Dedifferentiated amniotic fluid mesenchymal stem cell (primary cell): Measurements from ENCODE around the gene SREK1IP1.

ENCODE experiments used
- DNase-seq: peaks from one replicate; pipeline ENCODE4 v3.0.0-alpha.2; 2016; ENCODE audit errors: extremely low spot score

SREK1IP1 gene

DNA sequence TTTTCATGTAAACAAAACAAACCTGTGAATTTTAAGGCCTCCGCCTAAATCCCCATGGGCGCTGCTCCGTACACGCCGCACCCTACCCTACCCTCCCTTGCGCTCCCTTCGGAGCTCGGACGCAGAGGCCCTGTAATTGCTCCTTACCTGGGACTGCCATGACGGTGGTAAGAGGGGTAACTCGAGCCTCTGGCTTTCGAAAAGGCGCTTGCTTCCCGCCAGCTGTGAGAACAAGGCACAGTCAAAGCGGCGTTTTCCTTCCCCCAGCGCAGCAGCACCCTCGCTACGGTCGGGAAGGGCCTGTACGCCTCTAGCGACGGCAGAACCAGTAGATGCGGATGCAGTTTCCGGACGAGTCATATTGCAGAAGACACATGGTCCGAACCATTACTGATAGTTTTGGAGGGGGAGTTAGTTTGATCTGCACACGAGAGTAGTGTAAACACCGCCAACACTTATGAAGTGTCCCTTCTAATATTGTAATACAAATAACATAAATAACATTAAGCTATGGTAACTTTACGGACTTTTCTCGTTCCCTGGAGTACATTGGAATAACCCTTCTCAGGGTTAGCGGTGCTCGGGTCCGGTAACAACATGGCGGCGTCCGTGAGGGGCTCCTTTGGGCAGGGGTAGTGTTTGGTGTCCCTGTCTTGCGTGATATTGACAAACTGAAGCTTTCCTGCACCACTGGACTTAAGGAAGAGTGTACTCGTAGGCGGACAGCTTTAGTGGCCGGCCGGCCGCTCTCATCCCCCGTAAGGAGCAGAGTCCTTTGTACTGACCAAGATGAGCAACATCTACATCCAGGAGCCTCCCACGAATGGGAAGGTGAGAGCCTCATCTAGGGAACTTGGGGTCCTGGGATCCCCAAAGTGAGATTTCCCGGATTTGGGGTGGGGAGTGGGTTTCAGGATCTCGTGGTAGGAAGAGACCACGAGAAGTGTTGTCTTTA lies at the start of gene SREK1IP1, which contains the start of gene CWC27:
Gene SREK1IP1 (minus strand): TSS at position 334 of the 955 bp plus-strand sequence. CDS start 174 bp downstream, at position 160.
Gene CWC27 (plus strand): TSS at position 573 of the 955 bp plus-strand sequence. CDS start 217 bp downstream, at position 790.
- DNase-seq = peak; percentile 91

DNA sequence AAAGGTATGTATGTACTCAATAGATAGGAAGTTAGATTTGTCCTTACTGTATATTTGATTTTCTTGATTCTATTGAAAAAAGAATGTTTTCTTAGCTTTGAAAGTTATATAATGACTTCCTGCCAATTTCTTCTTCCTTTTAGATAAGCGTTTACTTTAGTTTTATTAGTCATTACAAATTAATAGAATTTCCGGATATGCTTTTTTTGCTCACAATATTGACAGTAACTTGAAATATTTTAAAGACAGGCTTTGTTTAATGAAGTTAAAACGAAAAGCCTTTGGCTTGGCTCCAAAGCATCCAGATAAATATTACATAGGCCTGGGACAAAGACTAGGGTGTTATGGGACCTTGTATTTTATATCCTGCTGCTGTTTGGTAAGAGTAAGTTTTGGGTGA lies 49.8 kb upstream of the SREK1IP1 start:
- DNase-seq = no peak

DNA sequence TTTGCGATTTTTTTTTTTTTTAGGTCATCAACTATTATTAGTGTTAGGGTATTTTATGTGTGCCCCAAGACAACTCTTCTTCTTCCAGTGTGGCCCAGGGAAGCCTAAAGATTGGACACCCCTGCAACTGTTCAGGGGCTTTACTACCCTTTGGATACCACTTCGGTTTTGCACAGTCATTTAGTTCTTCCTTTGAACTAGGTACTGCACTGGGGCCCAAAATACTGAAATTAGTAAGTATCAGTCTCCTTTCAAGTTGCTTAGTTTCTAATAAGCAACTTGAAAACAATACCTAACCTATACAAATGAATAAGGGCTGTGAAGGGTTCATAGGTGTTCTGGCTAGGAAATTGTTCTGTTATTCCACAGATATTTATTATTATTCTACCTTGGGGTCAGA lies 45.6 kb upstream of the SREK1IP1 start:
- DNase-seq = no peak

DNA sequence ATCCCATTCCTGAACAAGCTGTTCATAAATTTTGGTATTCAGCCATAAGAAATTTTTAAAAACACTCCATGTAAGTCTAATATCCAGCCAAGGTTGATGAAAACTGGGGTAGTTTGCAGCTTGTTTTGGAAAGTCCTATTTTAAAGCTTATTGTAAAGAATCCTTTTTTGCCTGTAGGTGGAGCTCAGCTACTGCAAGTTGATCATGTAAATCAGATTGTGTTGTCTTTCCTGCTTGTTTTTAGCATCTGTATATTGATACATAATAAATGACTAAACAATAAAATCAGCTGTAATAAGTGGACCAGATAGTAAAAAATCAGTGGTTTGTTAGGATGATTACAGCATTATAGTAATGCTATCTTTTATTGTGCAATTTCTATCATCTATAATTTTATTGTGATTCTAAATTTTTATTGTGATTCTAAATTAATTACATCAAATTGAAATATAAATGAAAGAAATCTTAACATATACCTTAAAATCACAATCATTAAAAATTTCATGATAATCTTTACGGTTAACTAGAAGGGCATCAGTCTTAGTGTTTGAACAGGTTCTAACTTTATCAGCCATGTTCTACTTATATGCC lies 42.7 kb upstream of the SREK1IP1 start:
- peak; percentile 74 for DNase-seq

DNA sequence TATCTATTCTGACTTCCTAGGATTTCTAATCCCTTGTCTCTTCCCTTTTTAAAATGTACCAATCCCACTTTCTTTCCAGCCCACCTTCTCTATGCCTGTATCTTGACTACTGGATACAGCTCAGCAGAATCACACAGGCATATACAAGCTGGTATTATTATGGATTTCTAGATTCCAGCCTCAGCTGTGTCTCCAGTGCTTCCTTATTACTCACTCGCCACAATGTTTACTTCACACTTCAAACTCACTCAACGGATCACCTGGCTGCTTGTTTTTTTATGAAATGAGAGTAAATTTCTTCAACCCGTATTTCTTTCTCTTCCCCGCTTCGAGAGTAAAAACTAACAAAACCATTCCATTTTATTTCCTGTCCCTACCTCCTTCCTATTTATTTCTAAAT lies 39.0 kb upstream of the SREK1IP1 start:
- no peak for DNase-seq

DNA sequence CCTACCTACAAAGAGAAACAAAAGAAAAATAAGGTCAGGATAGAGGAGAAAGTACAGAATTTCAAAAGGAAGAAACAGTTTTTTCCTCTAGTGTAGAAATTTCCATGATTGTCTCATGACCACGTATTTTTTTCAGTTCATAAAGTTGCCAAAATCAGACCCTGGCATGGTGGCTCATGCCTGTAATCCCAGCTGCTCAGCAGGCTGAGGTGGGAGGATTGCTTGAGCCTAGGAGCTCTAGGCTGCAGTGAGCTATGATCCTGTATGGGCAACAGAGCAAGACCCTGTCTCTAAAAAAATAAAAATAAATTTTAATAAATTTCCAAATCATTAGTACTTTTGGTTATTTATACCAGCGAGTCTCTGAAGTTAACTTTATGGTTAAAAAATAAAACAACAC lies 38.0 kb upstream of the SREK1IP1 start:
- no peak for DNase-seq

DNA sequence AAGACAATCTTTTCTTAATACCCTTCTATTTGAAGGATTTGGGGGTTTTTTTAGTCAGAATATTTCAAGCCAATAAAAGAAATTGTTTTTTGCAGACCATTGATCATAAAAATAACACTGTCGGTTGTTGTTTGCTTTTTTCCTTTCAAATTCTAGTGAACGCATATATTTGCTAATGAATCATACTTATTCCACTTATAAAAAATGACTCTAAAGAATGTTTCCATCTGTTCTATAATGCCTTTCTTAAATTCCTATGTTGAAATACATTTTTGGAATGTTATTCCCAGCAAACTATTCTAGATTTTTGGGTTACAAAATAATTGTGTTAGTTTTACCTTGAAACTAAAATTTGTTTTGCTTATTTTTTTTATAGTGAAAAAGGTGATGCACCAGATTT lies 32.4 kb upstream of the SREK1IP1 start:
- no peak for DNase-seq

DNA sequence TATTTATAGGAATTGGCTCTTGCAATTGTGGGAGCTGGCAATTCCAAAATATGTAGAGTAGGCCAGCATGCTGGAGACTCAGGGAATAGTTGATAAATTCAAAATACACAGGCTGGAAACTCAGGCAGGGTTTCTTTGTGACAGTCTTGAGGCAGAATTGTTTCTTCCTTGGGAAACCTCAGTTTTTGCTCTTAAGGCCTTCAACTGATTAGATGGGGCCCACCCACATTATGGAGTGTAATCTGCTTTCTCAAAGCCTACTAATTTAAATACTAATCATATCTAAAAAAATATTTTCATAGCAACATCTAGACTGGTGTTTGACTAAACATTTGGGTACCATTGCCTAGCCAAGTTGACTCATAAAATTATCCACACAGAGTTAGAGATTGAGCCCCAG lies 27.8 kb upstream of the SREK1IP1 start:
- no peak for DNase-seq

DNA sequence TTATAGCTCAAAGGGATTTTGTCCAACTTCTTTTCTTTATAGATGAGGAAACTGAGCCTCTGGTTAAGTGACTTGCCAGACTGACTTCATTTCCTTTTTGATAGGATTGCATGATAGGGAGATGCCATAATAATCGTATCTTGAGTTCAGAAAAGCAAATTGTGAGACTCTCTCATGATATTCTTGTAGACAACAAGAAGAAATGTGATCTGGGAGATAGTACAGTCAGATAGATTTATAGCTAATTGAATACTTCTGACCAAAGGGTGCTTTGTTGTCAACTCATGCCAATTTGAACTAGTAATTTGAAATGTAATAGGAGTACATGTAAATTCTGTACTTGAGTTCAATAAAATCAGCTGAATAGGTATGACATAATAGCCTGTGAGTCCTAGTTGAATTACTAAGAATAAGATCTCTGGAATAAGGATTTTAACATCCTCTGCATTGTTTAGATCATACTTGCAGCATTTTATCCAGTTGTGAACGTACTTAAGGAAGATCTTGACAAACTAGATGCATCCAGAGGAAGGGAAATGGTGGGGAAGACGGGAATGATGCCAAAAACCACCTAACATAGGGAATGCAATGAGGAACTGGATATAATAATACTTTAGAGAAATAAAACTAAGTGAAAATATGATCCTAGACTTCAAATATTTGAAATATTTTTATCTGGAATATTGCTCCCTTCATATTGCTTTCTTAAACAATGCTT lies 25.7 kb upstream of the SREK1IP1 start:
- DNase-seq = no peak

DNA sequence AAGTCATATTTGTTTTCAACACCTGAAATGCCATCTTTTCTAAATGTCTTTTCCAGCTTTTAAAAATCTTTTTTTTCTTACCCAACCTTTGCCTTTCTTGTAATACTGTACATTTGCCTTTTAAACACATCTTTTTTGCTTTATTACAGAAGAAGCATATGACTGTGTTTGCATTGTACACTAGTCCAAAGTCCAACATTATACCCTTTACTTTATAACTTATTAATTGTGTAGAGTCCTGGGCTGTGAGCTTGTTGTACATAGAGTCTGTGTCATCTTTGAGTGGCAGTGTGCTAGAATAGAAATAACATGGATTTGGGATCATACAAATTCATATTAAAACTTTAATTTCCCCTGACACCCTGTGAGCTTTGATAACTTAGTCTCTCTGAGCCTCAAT lies 24.0 kb upstream of the SREK1IP1 start:
- no peak for DNase-seq

DNA sequence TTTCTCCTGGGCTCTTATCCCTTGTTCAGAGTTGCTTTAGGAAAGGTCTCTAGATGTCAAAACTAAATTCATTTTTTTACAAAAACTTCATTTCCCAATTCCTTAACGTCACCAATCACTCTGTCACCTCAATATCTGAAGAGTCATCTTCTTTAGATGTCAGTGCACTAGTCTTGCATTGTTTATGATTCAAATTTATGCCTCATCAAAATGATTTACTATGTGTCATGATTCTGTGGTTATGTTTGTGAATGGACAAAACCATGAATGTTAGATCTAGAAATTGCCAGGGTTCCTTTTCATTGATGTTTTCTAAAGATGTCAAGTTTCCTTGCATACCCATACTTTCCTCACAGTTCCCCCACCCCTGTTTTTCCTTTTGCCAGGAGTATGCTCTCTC lies 21.7 kb upstream of the SREK1IP1 start:
- DNase-seq = no peak

DNA sequence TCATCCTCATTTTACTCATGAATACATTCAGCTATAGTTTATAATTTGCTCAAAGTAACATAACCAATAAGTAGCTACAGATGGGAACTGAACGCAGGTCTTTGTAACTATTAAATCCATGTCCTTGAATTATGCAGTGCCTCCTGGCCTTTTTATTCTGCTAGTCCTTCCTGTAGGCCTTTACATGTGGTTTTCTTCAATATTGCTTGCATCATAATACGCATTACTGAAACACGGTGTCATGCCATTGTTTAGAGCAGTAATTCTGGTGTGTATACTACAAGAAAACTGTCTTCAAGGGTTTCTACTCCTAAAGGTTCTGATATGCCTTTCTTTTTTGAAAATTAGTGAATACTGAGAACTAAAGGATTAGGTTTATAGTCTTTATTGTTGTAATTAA lies 21.0 kb upstream of the SREK1IP1 start:
- DNase-seq = no peak

DNA sequence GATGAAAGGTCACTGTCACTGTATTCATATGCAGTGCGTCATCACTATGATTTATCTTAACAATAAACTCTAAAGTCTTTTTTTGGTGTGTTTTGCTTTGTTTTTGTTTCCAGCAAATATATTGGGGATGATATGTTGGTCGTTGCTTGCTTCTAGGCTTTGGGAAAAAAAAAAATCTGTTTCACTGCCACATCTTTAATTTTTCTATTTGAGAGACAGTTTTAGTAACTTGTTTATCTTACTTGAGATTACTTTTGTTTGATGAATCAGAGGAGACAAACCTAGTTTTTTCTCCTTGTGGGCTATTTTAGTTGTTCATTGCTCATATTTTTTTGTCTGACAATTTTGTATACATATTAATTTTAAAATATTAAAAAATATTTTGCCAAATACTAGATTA lies 19.7 kb upstream of the SREK1IP1 start:
- DNase-seq = no peak

DNA sequence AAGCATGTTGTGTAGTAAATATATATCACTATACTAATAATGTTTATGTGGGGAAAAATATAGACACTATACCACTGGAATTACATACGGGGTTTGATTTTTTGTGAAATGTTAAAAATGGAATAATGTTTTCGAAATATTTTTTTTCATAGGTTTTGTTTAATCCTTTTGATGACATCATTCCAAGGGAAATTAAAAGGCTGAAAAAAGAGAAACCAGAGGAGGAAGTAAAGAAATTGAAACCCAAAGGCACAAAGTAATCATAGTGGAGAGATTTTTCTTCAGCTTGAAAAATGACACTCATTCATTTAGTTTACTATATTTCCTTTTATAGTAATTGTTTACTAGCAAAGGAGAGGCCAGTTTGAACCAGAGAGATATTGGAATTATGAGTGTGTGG lies 17.9 kb upstream of the SREK1IP1 start:
- no peak for DNase-seq

DNA sequence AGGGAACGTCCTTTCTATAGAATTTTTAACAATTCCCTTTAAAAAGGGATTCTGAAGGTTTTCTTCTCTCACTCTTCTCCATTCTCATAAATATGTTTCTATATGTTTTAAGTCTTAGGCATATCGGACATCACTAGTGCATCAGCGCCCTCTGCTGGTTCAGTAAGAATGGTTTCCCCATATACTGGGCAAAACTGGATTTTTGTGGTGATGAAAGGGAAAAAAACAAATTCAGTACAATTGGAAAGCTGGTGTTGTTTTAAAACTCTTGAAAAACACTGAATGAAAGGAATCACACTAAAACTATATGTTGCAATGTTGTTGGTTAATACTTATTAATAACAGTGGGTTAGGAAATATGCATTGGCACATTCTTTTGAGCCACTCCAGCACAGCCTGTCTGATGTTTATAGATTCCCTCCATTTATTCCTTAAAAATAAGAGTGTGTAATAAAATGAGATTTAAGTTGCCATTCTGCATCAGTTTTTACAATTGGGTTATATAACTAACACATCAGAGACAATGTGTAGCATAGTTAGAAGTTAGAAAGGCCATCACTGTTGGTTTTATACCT lies 16.0 kb upstream of the SREK1IP1 start:
- DNase-seq = peak; percentile 85

DNA sequence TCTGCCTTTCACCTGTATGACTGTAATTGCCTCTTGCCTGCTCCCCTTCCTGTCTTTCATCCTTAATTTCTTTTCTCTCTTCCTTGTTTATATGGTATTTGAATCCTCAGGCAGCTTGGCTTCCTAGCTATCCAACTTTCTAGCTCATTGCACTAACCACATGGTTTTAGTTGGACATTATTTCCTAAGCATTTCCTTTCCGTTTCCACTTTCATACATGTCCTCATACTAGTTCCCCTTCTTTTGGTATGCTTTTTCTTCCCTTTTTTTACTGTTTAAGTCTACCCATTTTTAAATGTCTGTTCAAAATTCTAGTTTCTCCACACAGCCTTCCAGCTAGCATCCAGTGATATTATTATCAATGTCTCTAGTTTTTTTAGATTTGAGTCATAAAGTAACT lies 6.8 kb upstream of the SREK1IP1 start:
- no peak for DNase-seq

DNA sequence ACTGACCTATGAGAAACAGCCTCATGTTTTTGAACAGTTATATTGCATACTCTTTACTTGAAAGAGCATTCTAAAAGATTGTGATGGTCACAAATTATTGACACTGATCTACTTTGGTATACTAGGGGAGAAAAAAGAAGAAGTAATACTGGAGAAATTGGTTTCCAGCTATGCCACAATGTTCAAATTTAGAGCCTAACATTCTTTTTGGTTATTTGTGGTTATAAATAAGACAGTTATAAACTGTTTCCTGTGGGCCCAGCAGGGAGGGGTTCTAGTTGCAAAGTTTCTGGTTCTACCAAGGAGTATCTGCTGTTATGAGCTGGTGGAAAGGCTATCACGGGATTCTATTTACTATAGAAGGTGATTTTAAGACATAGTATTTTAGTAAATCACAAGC lies 5.0 kb upstream of the SREK1IP1 start:
- DNase-seq = no peak

DNA sequence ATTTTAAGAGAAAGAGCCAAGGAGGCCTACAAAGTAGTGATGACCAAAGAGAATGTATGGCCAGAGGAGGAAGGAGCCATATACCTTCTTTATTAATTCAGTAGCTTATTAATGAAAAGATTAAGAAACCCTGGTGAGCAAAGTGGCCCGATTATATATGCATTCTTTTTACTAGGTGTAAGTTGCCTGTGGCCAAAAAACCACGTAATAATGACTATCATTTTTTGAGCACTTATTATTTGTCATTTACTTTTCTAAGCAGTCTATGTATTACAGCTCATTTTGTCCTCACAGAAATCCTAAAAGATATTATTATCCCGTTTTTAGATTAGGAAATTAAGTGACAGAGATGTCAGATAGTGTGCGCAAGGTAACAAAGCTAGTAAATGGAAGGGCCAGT lies 3.2 kb upstream of the SREK1IP1 start:
- no peak for DNase-seq

DNA sequence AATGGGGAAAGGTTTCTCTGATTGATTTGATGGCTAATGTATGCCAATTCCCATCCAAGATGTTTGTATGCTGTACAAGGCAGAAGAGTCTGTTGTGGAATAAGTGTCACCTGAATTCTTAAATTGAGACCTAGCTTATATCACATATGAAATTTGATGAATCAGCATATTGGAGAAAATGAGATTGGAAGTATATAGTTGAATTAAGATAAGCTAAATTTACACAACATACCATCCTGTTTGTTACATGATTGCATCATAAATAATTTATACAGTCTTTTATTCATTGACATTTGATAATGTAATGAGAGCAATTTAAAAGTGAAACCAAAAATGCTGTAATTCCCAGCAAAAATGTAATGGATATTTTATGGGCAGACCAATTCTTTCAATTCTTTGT lies 1.4 kb upstream of the SREK1IP1 start:
- DNase-seq = no peak

DNA sequence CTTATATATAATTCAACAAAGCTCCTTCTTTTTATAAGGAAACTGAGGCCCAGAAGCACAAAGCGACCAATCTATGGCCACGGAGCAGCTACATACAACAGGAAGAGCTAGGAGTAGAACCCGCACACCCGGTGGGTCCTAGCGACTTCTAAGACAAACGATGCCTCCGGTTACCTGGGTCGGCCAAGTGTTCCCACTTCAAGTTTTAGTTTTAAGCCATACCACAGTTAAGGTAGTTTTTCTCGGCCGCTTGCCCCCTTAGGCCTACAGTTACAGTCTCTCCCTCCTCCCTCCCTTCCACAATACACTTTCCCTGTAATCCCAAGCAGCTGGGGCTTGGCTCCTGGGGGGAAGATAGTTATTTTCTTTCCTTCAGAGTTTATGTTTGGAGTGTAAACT lies 533 bp downstream of the SREK1IP1 start:
- DNase-seq = no peak

DNA sequence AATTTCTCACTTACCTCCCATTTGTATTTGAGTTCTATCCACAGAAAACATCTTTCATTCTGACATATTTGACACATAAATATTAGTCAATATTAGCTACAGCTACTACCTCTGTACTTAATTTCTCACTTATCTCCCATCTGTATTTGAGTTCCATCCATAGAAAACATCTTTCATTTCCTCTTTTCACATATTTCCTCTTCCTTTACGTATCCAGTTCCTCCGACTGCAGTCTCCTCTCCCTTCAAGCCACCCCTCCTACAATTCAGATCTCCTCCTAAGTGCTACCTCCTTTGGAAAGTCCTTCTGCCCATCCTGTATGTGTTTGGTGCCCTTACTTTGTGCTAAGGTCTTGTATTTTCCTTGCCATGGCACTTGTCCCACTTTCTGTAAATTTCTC lies 1.6 kb downstream of the SREK1IP1 start:
- DNase-seq = no peak

DNA sequence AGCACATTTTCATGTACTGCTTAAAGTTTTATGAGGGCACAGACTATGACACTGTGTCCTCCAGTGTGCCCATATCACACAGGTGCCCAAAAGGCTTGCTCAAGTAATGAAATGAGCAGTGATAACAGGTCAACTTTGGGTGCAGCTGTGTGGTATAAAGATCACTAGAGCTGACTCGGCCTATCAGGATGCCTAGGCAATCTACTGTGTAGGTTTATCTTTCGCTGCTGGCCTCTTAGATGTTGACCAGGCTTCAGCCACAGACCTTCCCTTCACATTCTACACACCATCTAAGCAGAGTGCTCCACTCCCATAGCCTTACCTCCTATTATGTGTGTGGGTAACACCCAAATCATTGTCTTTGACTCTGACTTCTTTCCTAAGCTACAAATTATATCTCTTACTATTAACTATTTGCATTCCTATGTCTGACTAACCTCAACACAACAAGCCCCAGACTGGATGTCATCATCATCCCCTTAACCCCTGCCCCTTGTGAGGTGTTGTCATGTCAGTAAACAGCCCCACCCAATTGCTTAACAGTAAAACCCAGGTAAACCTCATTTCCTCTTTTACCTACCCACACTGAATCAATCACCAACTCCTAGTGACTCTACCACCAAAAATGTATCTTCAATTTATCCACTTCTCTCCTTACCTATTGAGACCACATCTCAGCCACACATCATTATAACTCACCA lies 2.5 kb downstream of the SREK1IP1 start:
- DNase-seq = no peak
